SK-N-SH (cell line): ENCODE results near the gene SLC9C1. TPM values are rescaled to one million over a fixed set of nuclear protein-coding genes. Genes with fewer than 3 reads are reported as not detected.

Experiments used
- CTCF ChIA-PET: fragments of 300-600, 350-600 bp; formaldehyde crosslinking; extraction: SDS; loops from one replicate; lab custom pipeline; 2021; lab: Yijun Ruan, JAX
- POLR2A ChIA-PET: fragments of 350-600 bp; sonication (Branson Sonifier 250); formaldehyde crosslinking; extraction: SDS; loops from one replicate; lab custom pipeline; 2020; ENCODE audit warnings: antibody characterized with exemption, inconsistent platforms; lab: Yijun Ruan, JAX
- DNase-seq: peaks from one replicate; pipeline ENCODE4 v3.0.0; 2012
- H2AFZ ChIP-seq: fragments of 200-600 bp; sonication (generic); 2 replicates; pipeline ENCODE4 v1.8.1; 2016; ENCODE audit warnings: antibody characterized with exemption, mild to moderate bottlenecking, low read depth
- H3F3A ChIP-seq: fragments of 200-600 bp; sonication (generic); replicated peaks from 2 replicates; pipeline ENCODE3; 2016; ENCODE audit warnings: antibody characterized with exemption, mild to moderate bottlenecking; ENCODE audit not compliant: insufficient read depth
- H3K27ac ChIP-seq, 2 experiments: fragments of 200-500 bp in 1 of 2; fragments of 200-600 bp in 1 of 2; sonication (Bioruptor generic) in 1 of 2; sonication (generic), shearing (Covaris generic) in 1 of 2; 2 replicates each; pipeline versions ENCODE4 v1.5.1 to v1.6.1; 2014 to 2016; ENCODE audit warnings: low read depth in 2 of 2, inconsistent platforms in 1 of 2, low read length in 1 of 2, mild to moderate bottlenecking in 1 of 2, mixed read lengths in 1 of 2
- H3K27me3 ChIP-seq: fragments of 200-600 bp; sonication (generic), shearing (Covaris generic); 2 replicates; pipeline ENCODE4 v1.6.1; 2016; ENCODE audit warnings: mixed run types; ENCODE audit not compliant: insufficient read depth
- H3K36me3 ChIP-seq, 2 experiments: fragments of 200-500 bp in 1 of 2; fragments of 200-600 bp in 1 of 2; sonication (Bioruptor generic) in 1 of 2; sonication (generic) in 1 of 2; replicated peaks in 1 of 2; 2 replicates each; pipeline versions ENCODE3 to v1.5.1; 2014 to 2016; ENCODE audit warnings: low read length in 1 of 2, mild to moderate bottlenecking in 1 of 2; ENCODE audit not compliant: insufficient read depth in 2 of 2, control insufficient read depth in 1 of 2
- H3K4me1 ChIP-seq, 2 experiments: fragments of 200-500 bp in 1 of 2; fragments of 200-600 bp in 1 of 2; sonication (Bioruptor generic) in 1 of 2; sonication (generic), shearing (Covaris generic) in 1 of 2; 2 replicates each; pipeline versions ENCODE4 v1.5.1 to v1.6.1; 2014 to 2016; ENCODE audit warnings: low read depth in 1 of 2, low read length in 1 of 2, mixed run types in 1 of 2; ENCODE audit not compliant: insufficient read depth in 2 of 2, control insufficient read depth in 1 of 2
- H3K4me2 ChIP-seq: fragments of 200-600 bp; sonication (generic), shearing (Covaris generic); 2 replicates; pipeline ENCODE4 v1.6.1; 2017; ENCODE audit warnings: mixed run types
- H3K4me3 ChIP-seq, 2 experiments: fragments of 200-500 bp in 1 of 2; fragments of 200-600 bp in 1 of 2; sonication (Bioruptor generic) in 1 of 2; sonication (generic), shearing (Covaris generic) in 1 of 2; 2 replicates each; pipeline versions ENCODE4 v1.5.1 to v1.8.1; 2014 to 2016; ENCODE audit warnings: low read depth in 2 of 2, inconsistent platforms in 1 of 2, low read length in 1 of 2, mild to moderate bottlenecking in 1 of 2, mixed read lengths in 1 of 2, moderate library complexity in 1 of 2
- H3K79me2 ChIP-seq: fragments of 200-600 bp; sonication (generic); 2 replicates; pipeline ENCODE4 v1.8.1; 2017; ENCODE audit warnings: mild to moderate bottlenecking; ENCODE audit not compliant: insufficient read depth
- H3K9ac ChIP-seq: fragments of 200-600 bp; sonication (generic); 2 replicates; pipeline ENCODE4 v1.6.1; 2017; ENCODE audit warnings: mixed run types
- H3K9me2 ChIP-seq: fragments of 200-600 bp; sonication (generic); 2 replicates; pipeline ENCODE4 v1.6.1; 2017; ENCODE audit warnings: mixed run types
- H3K9me3 ChIP-seq: fragments of 200-600 bp; sonication (generic); 2 replicates; pipeline ENCODE4 v1.6.1; 2017; ENCODE audit warnings: mixed run types, mild to moderate bottlenecking, moderate library complexity
- H4K20me1 ChIP-seq: fragments of 200-600 bp; sonication (generic); 2 replicates; pipeline ENCODE4 v1.6.1; 2017; ENCODE audit warnings: mild to moderate bottlenecking, mixed run types; ENCODE audit not compliant: insufficient read depth
- ELF1 ChIP-seq: IDR thresholded peaks from 2 replicates; pipeline ENCODE4 v1.4.0; 2012
- FOXM1 ChIP-seq: IDR thresholded peaks from 2 replicates; pipeline ENCODE4 v1.4.0; 2012; ENCODE audit warnings: low read depth, mild to moderate bottlenecking
- GABPA ChIP-seq: IDR thresholded peaks from 2 replicates; pipeline ENCODE4 v1.4.0; 2012; ENCODE audit warnings: low read depth, mild to moderate bottlenecking
- GATA2 ChIP-seq: sonication (generic); formaldehyde crosslinking; IDR thresholded peaks from 2 replicates; pipeline ENCODE4 v1.5.0; 2020; ENCODE audit warnings: mild to moderate bottlenecking, missing genetic modification reagents
- MEF2A ChIP-seq: IDR thresholded peaks from 2 replicates; pipeline ENCODE4 v1.4.0; 2012; ENCODE audit warnings: low read depth, borderline replicate concordance
- MXI1 ChIP-seq: IDR thresholded peaks from 2 replicates; pipeline ENCODE4 v1.6.1; 2012; ENCODE audit warnings: mild to moderate bottlenecking, low read depth, low read length, improper control_type of control experiment
- NFIC ChIP-seq: IDR thresholded peaks from 2 replicates; pipeline ENCODE4 v1.4.0; 2012; ENCODE audit warnings: borderline replicate concordance
- POLR2AphosphoS5 ChIP-seq: IDR thresholded peaks from 2 replicates; pipeline ENCODE4 v1.6.1; 2012; ENCODE audit warnings: low read depth, low read length
- RAD21 ChIP-seq: IDR thresholded peaks from 2 replicates; pipeline ENCODE4 v1.6.1; 2012; ENCODE audit warnings: mild to moderate bottlenecking, low read length
- RCOR1 ChIP-seq: fragments of 150-350 bp; IDR thresholded peaks from 2 replicates; pipeline ENCODE4 v1.6.1; 2017; ENCODE audit warnings: antibody characterized with exemption, low read length
- RFX5 ChIP-seq: IDR thresholded peaks from 2 replicates; pipeline ENCODE4 v1.6.1; 2012; ENCODE audit warnings: mild to moderate bottlenecking, improper control_type of control experiment, low read length
- SIN3A ChIP-seq: IDR thresholded peaks from 2 replicates; pipeline ENCODE4 v1.6.1; 2012; ENCODE audit warnings: low read depth, mild to moderate bottlenecking, low read length, moderate library complexity, borderline replicate concordance
- SMC3 ChIP-seq: IDR thresholded peaks from 2 replicates; pipeline ENCODE4 v1.6.1; 2012; ENCODE audit warnings: low read depth, low read length, improper control_type of control experiment
- TEAD4 ChIP-seq: IDR thresholded peaks from 2 replicates; pipeline ENCODE4 v1.4.0; 2012; ENCODE audit warnings: mild to moderate bottlenecking, borderline replicate concordance; ENCODE audit not compliant: insufficient read depth
- YY1 ChIP-seq: IDR thresholded peaks from 2 replicates; pipeline ENCODE4 v1.4.0; 2012; ENCODE audit warnings: low read depth, mild to moderate bottlenecking
- WGBS: methylation state at CpG from one replicate; pipeline ENCODE4 v1.1.6; 2017; ENCODE audit warnings: low lambda C conversion rate; 5-methylcytosine and 5-hydroxymethylcytosine counted together
- polyA plus RNA-seq, 3 experiments: library from polyadenylated mRNA; depleted of rRNA; stranded (reverse); fragments of >200 nt; gene quantifications; 2 replicates each; pipeline ENCODE4 v1.2.3, GENCODE V29; 2012
- TF ChIP-seq, protein P1 (sequence below): IDR thresholded peaks from 2 replicates; pipeline ENCODE4 v1.4.0; 2012; ENCODE audit warnings: low read depth, borderline replicate concordance
- TF ChIP-seq, protein P2 (sequence below): IDR thresholded peaks from 2 replicates; pipeline ENCODE4 v1.6.1; 2012; ENCODE audit warnings: mild to moderate bottlenecking, low read depth, low read length, moderate library complexity
- TF ChIP-seq, protein P3 (sequence below): IDR thresholded peaks from 2 replicates; pipeline ENCODE4; 2012
- TF ChIP-seq, protein P4 (sequence below): IDR thresholded peaks from 2 replicates; pipeline ENCODE4 v1.4.0; 2012; ENCODE audit warnings: low read depth, borderline replicate concordance
- TF ChIP-seq, protein P5 (sequence below): IDR thresholded peaks from 2 replicates; pipeline ENCODE4 v1.4.0; 2012; ENCODE audit warnings: low read depth

SLC9C1 gene
- polyA plus RNA-seq, 1 of the 3 experiments (the other 2 are of a cell fraction), result not detected

DNA sequence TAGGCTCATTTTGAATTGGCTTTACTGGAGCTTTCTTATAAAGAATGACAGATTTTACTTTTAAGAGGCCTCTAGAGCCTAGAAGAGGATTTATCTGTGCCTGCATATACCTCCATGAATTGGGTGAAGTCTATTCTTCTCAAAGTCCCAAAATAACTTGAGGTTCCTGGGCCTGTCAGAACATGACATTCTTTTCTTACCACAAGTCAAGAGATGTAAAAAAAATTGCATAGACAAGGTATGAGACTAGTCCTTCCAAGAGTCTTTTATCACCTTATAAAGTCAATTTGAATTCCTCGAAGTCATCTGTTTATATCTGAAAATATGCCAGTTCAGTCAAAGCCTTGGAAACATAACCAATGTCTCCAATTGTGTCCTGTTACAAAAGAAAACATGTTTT, 21.8 kb upstream of the SLC9C1 start:
- no peaks in the 10 kb centered on the region; a peak in 1 of 4 replicates for H3K4me1 ChIP-seq
- H3K79me2 ChIP-seq, result no peaks in the 10 kb centered on the region
- ChIA-PET CTCF (interaction anchor here (1.1 to 2.4 kb wide), 2 partner anchors 23 to 204 kb away, joined by 4 to 8 read pairs; no protein-coding TSS in a partner anchor), POLR2A (no interaction called here)
- no peak overlapping the region for H2AFZ ChIP-seq
- WGBS, result 37% methylated on average over 1 of the region's 1 CpG
- H3K9me3 ChIP-seq, result 0 out of 2 replicates have a peak, but pooled peaks cover 3% of the 10 kb centered on the region
- no peaks in the 10 kb centered on the region for H3K27me3 ChIP-seq
- no peaks in the 10 kb centered on the region for H3K9me2 ChIP-seq
- no peak for DNase-seq
- H3K9ac ChIP-seq, result no peak overlapping the region
- no peaks in the 10 kb centered on the region for H4K20me1 ChIP-seq
- H3K36me3 ChIP-seq, result peaks cover 0 to 4% of the 10 kb centered on the region in 2 experiments
- H3K4me2 ChIP-seq, result no peak overlapping the region
- H3F3A ChIP-seq, result no peaks in the 10 kb centered on the region
- TF ChIP-seq MEF2A (no peak), SIN3A (no peak), RCOR1 (no peak), SMC3 (no peak), POLR2AphosphoS5 (no peak), TEAD4 (no peak), FOXM1 (no peak), GABPA (no peak), YY1 (no peak), ELF1 (no peak), NFIC (no peak), GATA2 (CRISPR knock-in tag) (no peak), MXI1 (no peak), RFX5 (no peak), RAD21 (no peak)
- TF ChIP-seq, protein P1, sequence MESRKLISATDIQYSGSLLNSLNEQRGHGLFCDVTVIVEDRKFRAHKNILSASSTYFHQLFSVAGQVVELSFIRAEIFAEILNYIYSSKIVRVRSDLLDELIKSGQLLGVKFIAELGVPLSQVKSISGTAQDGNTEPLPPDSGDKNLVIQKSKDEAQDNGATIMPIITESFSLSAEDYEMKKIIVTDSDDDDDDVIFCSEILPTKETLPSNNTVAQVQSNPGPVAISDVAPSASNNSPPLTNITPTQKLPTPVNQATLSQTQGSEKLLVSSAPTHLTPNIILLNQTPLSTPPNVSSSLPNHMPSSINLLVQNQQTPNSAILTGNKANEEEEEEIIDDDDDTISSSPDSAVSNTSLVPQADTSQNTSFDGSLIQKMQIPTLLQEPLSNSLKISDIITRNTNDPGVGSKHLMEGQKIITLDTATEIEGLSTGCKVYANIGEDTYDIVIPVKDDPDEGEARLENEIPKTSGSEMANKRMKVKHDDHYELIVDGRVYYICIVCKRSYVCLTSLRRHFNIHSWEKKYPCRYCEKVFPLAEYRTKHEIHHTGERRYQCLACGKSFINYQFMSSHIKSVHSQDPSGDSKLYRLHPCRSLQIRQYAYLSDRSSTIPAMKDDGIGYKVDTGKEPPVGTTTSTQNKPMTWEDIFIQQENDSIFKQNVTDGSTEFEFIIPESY, result no peak
- TF ChIP-seq, protein P2, sequence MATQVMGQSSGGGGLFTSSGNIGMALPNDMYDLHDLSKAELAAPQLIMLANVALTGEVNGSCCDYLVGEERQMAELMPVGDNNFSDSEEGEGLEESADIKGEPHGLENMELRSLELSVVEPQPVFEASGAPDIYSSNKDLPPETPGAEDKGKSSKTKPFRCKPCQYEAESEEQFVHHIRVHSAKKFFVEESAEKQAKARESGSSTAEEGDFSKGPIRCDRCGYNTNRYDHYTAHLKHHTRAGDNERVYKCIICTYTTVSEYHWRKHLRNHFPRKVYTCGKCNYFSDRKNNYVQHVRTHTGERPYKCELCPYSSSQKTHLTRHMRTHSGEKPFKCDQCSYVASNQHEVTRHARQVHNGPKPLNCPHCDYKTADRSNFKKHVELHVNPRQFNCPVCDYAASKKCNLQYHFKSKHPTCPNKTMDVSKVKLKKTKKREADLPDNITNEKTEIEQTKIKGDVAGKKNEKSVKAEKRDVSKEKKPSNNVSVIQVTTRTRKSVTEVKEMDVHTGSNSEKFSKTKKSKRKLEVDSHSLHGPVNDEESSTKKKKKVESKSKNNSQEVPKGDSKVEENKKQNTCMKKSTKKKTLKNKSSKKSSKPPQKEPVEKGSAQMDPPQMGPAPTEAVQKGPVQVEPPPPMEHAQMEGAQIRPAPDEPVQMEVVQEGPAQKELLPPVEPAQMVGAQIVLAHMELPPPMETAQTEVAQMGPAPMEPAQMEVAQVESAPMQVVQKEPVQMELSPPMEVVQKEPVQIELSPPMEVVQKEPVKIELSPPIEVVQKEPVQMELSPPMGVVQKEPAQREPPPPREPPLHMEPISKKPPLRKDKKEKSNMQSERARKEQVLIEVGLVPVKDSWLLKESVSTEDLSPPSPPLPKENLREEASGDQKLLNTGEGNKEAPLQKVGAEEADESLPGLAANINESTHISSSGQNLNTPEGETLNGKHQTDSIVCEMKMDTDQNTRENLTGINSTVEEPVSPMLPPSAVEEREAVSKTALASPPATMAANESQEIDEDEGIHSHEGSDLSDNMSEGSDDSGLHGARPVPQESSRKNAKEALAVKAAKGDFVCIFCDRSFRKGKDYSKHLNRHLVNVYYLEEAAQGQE, result no peak
- TF ChIP-seq, protein P3, sequence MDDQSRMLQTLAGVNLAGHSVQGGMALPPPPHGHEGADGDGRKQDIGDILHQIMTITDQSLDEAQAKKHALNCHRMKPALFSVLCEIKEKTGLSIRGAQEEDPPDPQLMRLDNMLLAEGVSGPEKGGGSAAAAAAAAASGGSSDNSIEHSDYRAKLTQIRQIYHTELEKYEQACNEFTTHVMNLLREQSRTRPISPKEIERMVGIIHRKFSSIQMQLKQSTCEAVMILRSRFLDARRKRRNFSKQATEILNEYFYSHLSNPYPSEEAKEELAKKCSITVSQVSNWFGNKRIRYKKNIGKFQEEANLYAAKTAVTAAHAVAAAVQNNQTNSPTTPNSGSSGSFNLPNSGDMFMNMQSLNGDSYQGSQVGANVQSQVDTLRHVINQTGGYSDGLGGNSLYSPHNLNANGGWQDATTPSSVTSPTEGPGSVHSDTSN, result no peak
- TF ChIP-seq, protein P4, sequence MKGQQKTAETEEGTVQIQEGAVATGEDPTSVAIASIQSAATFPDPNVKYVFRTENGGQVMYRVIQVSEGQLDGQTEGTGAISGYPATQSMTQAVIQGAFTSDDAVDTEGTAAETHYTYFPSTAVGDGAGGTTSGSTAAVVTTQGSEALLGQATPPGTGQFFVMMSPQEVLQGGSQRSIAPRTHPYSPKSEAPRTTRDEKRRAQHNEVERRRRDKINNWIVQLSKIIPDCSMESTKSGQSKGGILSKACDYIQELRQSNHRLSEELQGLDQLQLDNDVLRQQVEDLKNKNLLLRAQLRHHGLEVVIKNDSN, result no peak
- TF ChIP-seq, protein P5, sequence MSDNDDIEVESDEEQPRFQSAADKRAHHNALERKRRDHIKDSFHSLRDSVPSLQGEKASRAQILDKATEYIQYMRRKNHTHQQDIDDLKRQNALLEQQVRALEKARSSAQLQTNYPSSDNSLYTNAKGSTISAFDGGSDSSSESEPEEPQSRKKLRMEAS, result no peak
- H3K27ac ChIP-seq, result no peak overlapping the region
- H3K4me3 ChIP-seq, result no peak overlapping the region
